Smooth muscle cell (in vitro differentiated cells): ENCODE results near the gene OR10H3. TPM values are rescaled to one million over a fixed set of nuclear protein-coding genes. Genes with fewer than 3 reads are reported as not detected.

Experiments used
- DNase-seq: peaks from one replicate; lab custom pipeline; 2025; ENCODE audit not compliant: unreplicated experiment; lab: John Stamatoyannopoulos, UW
- H2AFZ ChIP-seq: fragments of 200-600 bp; sonication (generic); 2 replicates; pipeline ENCODE4 v1.6.0; 2016; ENCODE audit warnings: antibody characterized with exemption, low read depth, mild to moderate bottlenecking
- H3F3A ChIP-seq: fragments of 200-600 bp; sonication (generic); 2 replicates; pipeline ENCODE4 v1.6.0; 2017; ENCODE audit warnings: antibody characterized with exemption, low read depth
- H3K27ac ChIP-seq: fragments of 200-600 bp; sonication (generic); 2 replicates; pipeline ENCODE4 v1.5.1; 2016; ENCODE audit warnings: low read depth, mild to moderate bottlenecking
- H3K27me3 ChIP-seq: fragments of 200-600 bp; sonication (generic); 2 replicates; pipeline ENCODE4 v1.6.1; 2016; ENCODE audit warnings: low read depth, mild to moderate bottlenecking
- H3K36me3 ChIP-seq: fragments of 200-600 bp; sonication (generic); 2 replicates; pipeline ENCODE4 v1.5.1; 2016; ENCODE audit warnings: low read depth
- H3K4me1 ChIP-seq: fragments of 200-600 bp; sonication (generic); 2 replicates; pipeline ENCODE4 v1.5.1; 2016; ENCODE audit warnings: low read depth
- H3K4me2 ChIP-seq: fragments of 200-600 bp; sonication (generic); 2 replicates; pipeline ENCODE4 v1.6.0; 2016; ENCODE audit warnings: mild to moderate bottlenecking
- H3K4me3 ChIP-seq: fragments of 200-600 bp; sonication (generic); 2 replicates; pipeline ENCODE4 v1.5.1; 2016; ENCODE audit warnings: mild to moderate bottlenecking
- H3K79me2 ChIP-seq: fragments of 200-600 bp; sonication (generic); 2 replicates; pipeline ENCODE4 v1.6.0; 2016; ENCODE audit warnings: low read depth, mild to moderate bottlenecking
- H3K9ac ChIP-seq: fragments of 200-600 bp; sonication (generic); 2 replicates; pipeline ENCODE4 v1.6.0; 2016; ENCODE audit warnings: low read depth
- H3K9me3 ChIP-seq: fragments of 200-600 bp; sonication (generic); replicated peaks from 2 replicates; pipeline ENCODE4 v1.5.1; 2016; ENCODE audit warnings: low read depth
- H4K20me1 ChIP-seq: fragments of 200-600 bp; sonication (generic); 2 replicates; pipeline ENCODE4 v1.6.0; 2016; ENCODE audit warnings: low read depth
- WGBS: methylation state at CpG from one replicate; pipeline ENCODE4 v1.1.7; 2016; ENCODE audit warnings: low lambda C conversion rate; 5-methylcytosine and 5-hydroxymethylcytosine counted together
- polyA plus RNA-seq: library from polyadenylated mRNA; unstranded; fragments of >200 nt; fragmentation: Nextera tagmentation; extraction: Ambion mirVana; gene quantifications from 2 replicates; pipeline ENCODE4 v1.2.1, GENCODE V29; 2016
- total RNA-seq: library from RNA; depleted of rRNA; stranded (reverse); fragments of >200 nt; gene quantifications from 2 replicates; pipeline ENCODE4 v1.2.3, GENCODE V29; 2014
- TF ChIP-seq, protein P1 (sequence below): fragments of 200-600 bp; sonication (generic); IDR thresholded peaks from 2 replicates; pipeline ENCODE4 v1.5.1; 2017; ENCODE audit warnings: borderline replicate concordance, mild to moderate bottlenecking, antibody characterized with exemption; ENCODE audit not compliant: insufficient read depth, poor library complexity, severe bottlenecking

The OR10H3 gene
- total and polyA plus RNA-seq, 2 experiments from 2014 or later = not detected

GRCh38 chr19:15775249-15775648, 37.5 kb downstream of the OR10H3 start:
- TF ChIP-seq, protein P1, sequence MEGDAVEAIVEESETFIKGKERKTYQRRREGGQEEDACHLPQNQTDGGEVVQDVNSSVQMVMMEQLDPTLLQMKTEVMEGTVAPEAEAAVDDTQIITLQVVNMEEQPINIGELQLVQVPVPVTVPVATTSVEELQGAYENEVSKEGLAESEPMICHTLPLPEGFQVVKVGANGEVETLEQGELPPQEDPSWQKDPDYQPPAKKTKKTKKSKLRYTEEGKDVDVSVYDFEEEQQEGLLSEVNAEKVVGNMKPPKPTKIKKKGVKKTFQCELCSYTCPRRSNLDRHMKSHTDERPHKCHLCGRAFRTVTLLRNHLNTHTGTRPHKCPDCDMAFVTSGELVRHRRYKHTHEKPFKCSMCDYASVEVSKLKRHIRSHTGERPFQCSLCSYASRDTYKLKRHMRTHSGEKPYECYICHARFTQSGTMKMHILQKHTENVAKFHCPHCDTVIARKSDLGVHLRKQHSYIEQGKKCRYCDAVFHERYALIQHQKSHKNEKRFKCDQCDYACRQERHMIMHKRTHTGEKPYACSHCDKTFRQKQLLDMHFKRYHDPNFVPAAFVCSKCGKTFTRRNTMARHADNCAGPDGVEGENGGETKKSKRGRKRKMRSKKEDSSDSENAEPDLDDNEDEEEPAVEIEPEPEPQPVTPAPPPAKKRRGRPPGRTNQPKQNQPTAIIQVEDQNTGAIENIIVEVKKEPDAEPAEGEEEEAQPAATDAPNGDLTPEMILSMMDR = no peak
- Histone ChIP-seq H3F3A (no peaks in the 10 kb centered on the region), H4K20me1 (no peaks in the 10 kb centered on the region), H2AFZ (no peak overlapping the region), H3K9ac (no peak overlapping the region), H3K27me3 (no peaks in the 10 kb centered on the region), H3K79me2 (no peaks in the 10 kb centered on the region), H3K9me3 (peaks cover 4% of the 10 kb centered on the region), H3K27ac (no peak overlapping the region), H3K4me3 (no peak overlapping the region), H3K4me2 (no peak overlapping the region), H3K4me1 (no peaks in the 10 kb centered on the region), H3K36me3 (no peaks in the 10 kb centered on the region)
- DNase-seq = no peak
- WGBS = 28% methylated on average over 2 of the region's 2 CpGs

DNA sequence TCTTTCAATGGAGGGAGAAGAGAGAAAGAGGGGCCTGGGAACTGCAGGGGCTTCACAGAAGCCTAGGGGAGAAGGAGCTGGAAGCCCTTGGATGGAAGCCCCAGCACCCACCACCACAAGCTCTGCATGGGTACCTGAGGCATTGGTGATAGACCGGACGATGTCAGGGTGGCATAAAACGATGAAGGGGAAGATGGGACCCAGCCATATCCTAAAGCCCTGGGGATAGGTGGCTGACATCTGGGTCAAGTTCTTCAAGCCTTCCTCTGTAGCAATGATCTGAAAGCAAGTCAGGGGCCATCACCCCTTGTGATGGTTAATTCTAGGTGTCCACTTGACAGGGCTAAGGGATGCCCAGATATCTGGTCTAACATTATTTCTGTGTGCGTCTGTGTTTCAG, 38.5 kb downstream of the OR10H3 start:
- H3K9me3 ChIP-seq = peaks cover 4% of the 10 kb centered on the region
- H3K4me3 ChIP-seq = no peak overlapping the region
- no peak overlapping the region for H3K4me2 ChIP-seq
- H3K79me2 ChIP-seq = no peaks in the 10 kb centered on the region
- 80% methylated on average over 4 of the region's 4 CpGs for WGBS
- no peaks in the 10 kb centered on the region for H3K4me1 ChIP-seq
- no peak overlapping the region for H2AFZ ChIP-seq
- H3K27ac ChIP-seq = no peak overlapping the region
- H3F3A ChIP-seq = no peaks in the 10 kb centered on the region
- TF ChIP-seq, protein P1 = no peak
- DNase-seq = no peak
- H4K20me1 ChIP-seq = no peaks in the 10 kb centered on the region
- H3K9ac ChIP-seq = no peak overlapping the region
- no peaks in the 10 kb centered on the region for H3K27me3 ChIP-seq
- no peaks in the 10 kb centered on the region for H3K36me3 ChIP-seq

DNA sequence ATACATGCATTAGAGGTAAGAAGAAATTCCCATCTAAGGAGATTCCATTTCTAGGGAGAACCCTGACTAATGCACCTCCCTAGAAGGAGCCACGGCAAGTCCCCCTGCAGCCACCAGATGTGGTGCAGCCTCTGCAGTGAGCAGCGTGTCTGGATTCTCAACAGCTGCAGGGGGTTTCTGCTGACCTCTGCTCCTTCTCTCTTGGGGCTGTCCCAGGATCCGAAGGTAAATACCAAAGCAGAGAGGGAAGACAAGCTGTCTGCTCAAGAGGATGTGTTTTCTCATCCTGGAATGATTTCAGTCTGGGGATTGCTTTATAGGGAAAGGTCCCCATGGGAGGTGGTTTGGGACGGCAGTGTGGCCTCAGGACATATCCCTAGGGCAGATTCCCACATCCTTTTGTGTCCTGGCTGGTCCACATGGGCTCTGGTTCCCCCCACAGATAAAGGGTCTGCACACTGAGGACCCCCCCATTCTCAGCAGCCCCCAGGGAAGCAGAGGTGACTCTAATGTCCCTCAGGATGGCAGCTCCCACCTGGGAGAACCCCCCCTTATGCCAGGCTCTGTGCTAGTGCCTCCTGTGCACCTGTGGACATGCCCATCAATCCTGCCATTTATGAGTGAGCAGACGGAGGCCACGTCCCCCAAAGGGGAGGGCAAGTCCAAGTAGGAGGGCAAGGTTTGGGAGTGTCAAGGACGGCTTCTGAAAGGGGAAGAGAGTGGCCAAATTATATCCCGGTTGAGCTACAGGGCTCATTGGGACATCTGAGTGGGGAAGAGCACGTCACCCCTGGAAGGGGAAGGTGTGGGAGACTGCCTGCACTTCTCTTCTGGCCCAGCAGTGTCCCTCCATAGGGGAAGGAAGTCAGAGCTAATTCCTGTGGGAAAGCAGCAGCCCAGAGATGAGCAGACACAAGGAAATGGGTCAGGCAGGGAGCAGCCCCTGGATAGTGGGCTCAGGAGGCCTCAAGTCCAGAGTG, 39.5 kb downstream of the OR10H3 start:
- no peak overlapping the region for H3K9ac ChIP-seq
- H3K4me2 ChIP-seq = no peak overlapping the region
- no peak for DNase-seq
- H3K4me1 ChIP-seq = no peaks in the 10 kb centered on the region
- no peak overlapping the region for H2AFZ ChIP-seq
- H3K79me2 ChIP-seq = no peaks in the 10 kb centered on the region
- H3K27me3 ChIP-seq = no peaks in the 10 kb centered on the region
- H3K36me3 ChIP-seq = no peaks in the 10 kb centered on the region
- H3K9me3 ChIP-seq = peaks cover 4% of the 10 kb centered on the region
- 62% methylated on average over 9 of the region's 9 CpGs for WGBS
- H3K27ac ChIP-seq = no peak overlapping the region
- H3K4me3 ChIP-seq = no peak overlapping the region
- no peaks in the 10 kb centered on the region for H3F3A ChIP-seq
- TF ChIP-seq, protein P1 = no peak
- H4K20me1 ChIP-seq = no peaks in the 10 kb centered on the region
